HCT116 (cell line): ENCODE measurements around the gene NHSL1. TPM values are rescaled to one million over a fixed set of nuclear protein-coding genes. Genes with fewer than 3 reads are reported as not detected.

Source experiments
- ATAC-seq: fragments of 200-7000 bp; cut with Tn5 transposase; 2 replicates; pipeline ENCODE4 v1.9.1; 2020; ENCODE audit warnings: mild to moderate bottlenecking, moderate library complexity
- BruUV-seq: library from RNA; stranded (reverse); fragments of 400-500 nt; replicated peaks from 2 replicates; lab custom pipeline; 2021; lab: Mats Ljungman, UMichigan
- CTCF ChIA-PET: fragments of 300-600 bp; sonication (Branson Sonifier 250); formaldehyde crosslinking; loops from one replicate; lab custom pipeline; 2021; ENCODE audit warnings: antibody characterized with exemption; lab: Charles Lee
- POLR2A ChIA-PET: fragments of 300-600, 350-600 bp; sonication (Branson Sonifier 250); formaldehyde crosslinking; loops from one replicate; lab custom pipeline; 2021; ENCODE audit warnings: antibody characterized with exemption; lab: Charles Lee
- RAD21 ChIA-PET, 2 experiments: fragments of 300-600 bp; sonication (Branson Sonifier 250); formaldehyde crosslinking; loops; one replicate each; lab custom pipeline; 2023; ENCODE audit warnings: low total read pairs in 2 of 2; ENCODE audit not compliant: uncharacterized antibody in 2 of 2, unreplicated experiment in 2 of 2, low non-redundant PET in 1 of 2; lab: Charles Lee
- DNase-seq: peaks from one replicate; pipeline ENCODE4 v3.0.0-alpha.2; 2010; ENCODE audit warnings: low read depth, low spot score
- H2AFZ ChIP-seq: fragments of 200-600 bp; shearing (Covaris generic), sonication (generic); 2 replicates; pipeline ENCODE4 v1.6.1; 2017; ENCODE audit warnings: low read depth, mixed run types, mixed read lengths, antibody characterized with exemption, low read length; ENCODE audit not compliant: poor library complexity, severe bottlenecking
- H3K27ac ChIP-seq: 2 replicates; pipeline ENCODE4 v1.5.1; 2012; ENCODE audit warnings: low read depth, low read length
- H3K27me3 ChIP-seq: fragments of 200-600 bp; sonication (generic); 2 replicates; pipeline ENCODE4 v1.6.1; 2016; ENCODE audit warnings: mixed run types, low read length, mixed read lengths; ENCODE audit not compliant: insufficient read depth
- H3K36me3 ChIP-seq, 2 experiments: fragments of 200-500 bp in 1 of 2; fragments of 200-600 bp in 1 of 2; sonication (Bioruptor generic) in 1 of 2; sonication (generic) in 1 of 2; 2 replicates each; pipeline versions ENCODE4 v1.5.1 to v1.6.1; 2014 to 2016; ENCODE audit warnings: low read length in 2 of 2, inconsistent platforms in 1 of 2, mixed read lengths in 1 of 2, mixed run types in 1 of 2; ENCODE audit not compliant: insufficient read depth in 2 of 2, control insufficient read depth in 1 of 2
- H3K4me1 ChIP-seq, 2 experiments: fragments of 200-600 bp in 1 of 2; sonication (generic) in 1 of 2; 2 replicates each; pipeline versions ENCODE4 v1.5.1 to v1.6.1; 2012 to 2017; ENCODE audit warnings: low read length in 2 of 2, inconsistent platforms in 1 of 2, mild to moderate bottlenecking in 1 of 2, mixed read lengths in 1 of 2, mixed run types in 1 of 2, moderate library complexity in 1 of 2; ENCODE audit not compliant: insufficient read depth in 2 of 2, control insufficient read depth in 1 of 2
- H3K4me2 ChIP-seq: fragments of 200-600 bp; sonication (generic); 2 replicates; pipeline ENCODE4 v1.6.1; 2017; ENCODE audit warnings: mixed run types, low read length, mixed read lengths
- H3K4me3 ChIP-seq, 2 experiments: fragments of 200-600 bp in 1 of 2; sonication (generic) in 1 of 2; replicated peaks in 1 of 2; 2 replicates each; pipeline ENCODE4 v1.5.1; 2011 to 2016; ENCODE audit warnings: low read length in 2 of 2, control low read depth in 1 of 2, low read depth in 1 of 2, mild to moderate bottlenecking in 1 of 2, mixed read lengths in 1 of 2, mixed run types in 1 of 2
- H3K79me2 ChIP-seq: fragments of 200-600 bp; sonication (generic); 2 replicates; pipeline ENCODE4 v1.6.1; 2017; ENCODE audit warnings: mild to moderate bottlenecking, mixed run types, low read length, moderate library complexity, mixed read lengths; ENCODE audit not compliant: insufficient read depth
- H3K9ac ChIP-seq: fragments of 200-600 bp; sonication (generic); 2 replicates; pipeline ENCODE4 v1.6.1; 2016; ENCODE audit warnings: low read length, mixed read lengths
- H3K9me2 ChIP-seq: fragments of 200-600 bp; sonication (generic), shearing (Covaris generic); 2 replicates; pipeline ENCODE4 v1.6.1; 2017; ENCODE audit warnings: mixed run types, mild to moderate bottlenecking, moderate library complexity; ENCODE audit not compliant: insufficient read depth
- H3K9me3 ChIP-seq, 2 experiments: fragments of 200-500 bp in 1 of 2; fragments of 200-600 bp in 1 of 2; sonication (Bioruptor generic) in 1 of 2; sonication (generic) in 1 of 2; 2 replicates each; pipeline ENCODE4 v1.6.1; 2014 to 2017; ENCODE audit warnings: low read length in 2 of 2, mixed read lengths in 2 of 2, inconsistent platforms in 1 of 2, low read depth in 1 of 2, mild to moderate bottlenecking in 1 of 2, mixed run types in 1 of 2, moderate library complexity in 1 of 2; ENCODE audit not compliant: control insufficient read depth in 1 of 2, insufficient read depth in 1 of 2
- H4K20me1 ChIP-seq: fragments of 200-600 bp; sonication (generic), shearing (Covaris generic); 2 replicates; pipeline ENCODE4 v1.6.1; 2017; ENCODE audit warnings: mixed run types, mild to moderate bottlenecking, moderate library complexity; ENCODE audit not compliant: insufficient read depth
- CBX3 ChIP-seq: IDR thresholded peaks from 2 replicates; pipeline ENCODE4 v1.6.1; 2012; ENCODE audit warnings: low read depth
- CEBPB ChIP-seq: IDR thresholded peaks from 2 replicates; pipeline ENCODE4 v1.6.1; 2012; ENCODE audit warnings: low read depth
- CTCF ChIP-seq, 3 experiments: fragments of 200-600 bp in 1 of 3; sonication (generic) in 1 of 3; IDR thresholded peaks in 2 of 3; conservative IDR thresholded peaks in 1 of 3; 2 replicates each; pipeline ENCODE4 v1.5.1; 2012 to 2017; ENCODE audit warnings: low read depth in 2 of 3, low read length in 2 of 3, antibody characterized with exemption in 1 of 3, borderline replicate concordance in 1 of 3, control low read depth in 1 of 3, mild to moderate bottlenecking in 1 of 3, mixed read lengths in 1 of 3, mixed run types in 1 of 3, moderate library complexity in 1 of 3; ENCODE audit not compliant: insufficient read depth in 1 of 3
- EGR1 ChIP-seq: IDR thresholded peaks from 2 replicates; pipeline ENCODE4 v1.6.1; 2012; ENCODE audit warnings: low read depth
- ELF1 ChIP-seq: IDR thresholded peaks from 2 replicates; pipeline ENCODE4 v1.6.1; 2012; ENCODE audit warnings: low read depth, borderline replicate concordance
- EZH2 ChIP-seq: fragments of 200-600 bp; sonication (generic); IDR thresholded peaks from 2 replicates; pipeline ENCODE4 v1.6.1; 2017; ENCODE audit warnings: antibody characterized with exemption, mixed run types
- EZH2phosphoT487 ChIP-seq: fragments of 200-600 bp; IDR thresholded peaks from 2 replicates; pipeline ENCODE4 v1.6.1; 2018; ENCODE audit warnings: antibody characterized with exemption, borderline replicate concordance
- FOSL1 ChIP-seq: IDR thresholded peaks from 2 replicates; pipeline ENCODE4 v1.6.1; 2012; ENCODE audit warnings: low read depth
- POLR2AphosphoS5 ChIP-seq: IDR thresholded peaks from 2 replicates; pipeline ENCODE4 v1.6.1; 2011; ENCODE audit warnings: mild to moderate bottlenecking, low read depth, low read length, moderate library complexity
- REST ChIP-seq: IDR thresholded peaks from 2 replicates; pipeline ENCODE4 v1.6.1; 2012; ENCODE audit warnings: low read depth
- SIN3A ChIP-seq: IDR thresholded peaks from 2 replicates; pipeline ENCODE4 v1.6.1; 2012; ENCODE audit warnings: low read depth
- SP1 ChIP-seq: IDR thresholded peaks from 2 replicates; pipeline ENCODE4 v1.6.1; 2012; ENCODE audit warnings: low read depth
- SRF ChIP-seq: IDR thresholded peaks from 2 replicates; pipeline ENCODE4 v1.6.1; 2012; ENCODE audit warnings: low read depth
- TCF7L2 ChIP-seq: IDR thresholded peaks from 2 replicates; pipeline ENCODE4 v1.7.0; 2011; ENCODE audit warnings: borderline replicate concordance, inconsistent platforms; ENCODE audit not compliant: insufficient read depth, insufficient read length; ENCODE audit errors: extremely low read depth
- YY1 ChIP-seq: IDR thresholded peaks from 2 replicates; pipeline ENCODE4 v1.6.1; 2011; ENCODE audit warnings: low read length, low read depth, moderate library complexity, mild to moderate bottlenecking; ENCODE audit not compliant: insufficient replicate concordance; ENCODE audit errors: extremely low read depth
- ZBTB33 ChIP-seq: IDR thresholded peaks from 2 replicates; pipeline ENCODE4 v1.6.1; 2011; ENCODE audit warnings: mild to moderate bottlenecking, low read length, moderate library complexity; ENCODE audit not compliant: insufficient replicate concordance; ENCODE audit errors: extremely low read depth
- ZFX ChIP-seq: fragments of 450-650 bp; IDR thresholded peaks from 2 replicates; pipeline ENCODE4 v1.6.1; 2017
- intact Hi-C: fragments of 100-400 bp; cut with micrococcal nuclease; formaldehyde crosslinking; loops from 2 replicates; pipeline ENCODE4 v1.10.0; 2022
- total RNA-seq: library from RNA; stranded (reverse); gene quantifications from one replicate; pipeline ENCODE4 v1.2.1, GENCODE V29; 2021; ENCODE audit not compliant: unreplicated experiment

The NHSL1 gene
- total RNA-seq, 1 experiment from 2014 or later = 15.4 TPM

GRCh38 chr6:138528956-138529355 is 29.7 kb upstream of the NHSL1 start:
- Histone ChIP-seq H3K4me2 (no peak overlapping the region), H3K79me2 (no peaks in the 10 kb centered on the region), H4K20me1 (no peaks in the 10 kb centered on the region), H3K27ac (no peak overlapping the region), H3K36me3 (no peaks in the 10 kb centered on the region), H3K9me2 (no peaks in the 10 kb centered on the region), H3K9me3 (no peaks in the 10 kb centered on the region), H3K4me1 (no peaks in the 10 kb centered on the region), H3K27me3 (no peaks in the 10 kb centered on the region), H3K4me3 (no peak overlapping the region), H2AFZ (no peak overlapping the region), H3K9ac (no peak overlapping the region)
- TF ChIP-seq YY1 (no peak), ELF1 (no peak), REST (no peak), TCF7L2 (no peak), CBX3 (no peak), ZFX (no peak), CTCF (IDR thresholded peaks at IDR 0.05 in 2 of 3, conservative IDR thresholded peaks at IDR 0.05 in 1 of 3; ENCODE audit: borderline replicate concordance in 1 of 3, insufficient read depth in 1 of 3, low read depth in 2 of 3, low read length in 2 of 3) (no peak), EGR1 (no peak), EZH2 (no peak), POLR2AphosphoS5 (no peak), FOSL1 (no peak), CEBPB (no peak), SP1 (no peak), EZH2phosphoT487 (no peak), ZBTB33 (no peak), SRF (no peak), SIN3A (no peak)
- CTCF ChIA-PET = no interaction called here
- RAD21 ChIA-PET = no interaction called here
- POLR2A ChIA-PET = no interaction called here
- BruUV-seq = no TSS peak
- DNase-seq (no peak), ATAC-seq (no peak)
- intact Hi-C loops = no loop called here
